Activated CD8-positive, alpha-beta T cell treated with anti-CD3 and anti-CD28 coated beads for 36 hours (primary cell): ENCODE measurements around the gene GPC6. TPM values are rescaled to one million over a fixed set of nuclear protein-coding genes. Genes with fewer than 3 reads are reported as not detected.

Experiments used
- ATAC-seq: fragments of 200-7000 bp; cut with Tn5 transposase; one replicate; pipeline ENCODE4 v1.10.0; 2021; ENCODE audit warnings: mild to moderate bottlenecking, moderate library complexity
- CTCF ChIA-PET: fragments of 350-600 bp; sonication (Branson Sonifier 250); formaldehyde crosslinking; loops from one replicate; lab custom pipeline; 2021; ENCODE audit warnings: antibody characterized with exemption; lab: Charles Lee
- POLR2A ChIA-PET: fragments of 350-600 bp; sonication (Branson Sonifier 250); formaldehyde crosslinking; loops from one replicate; lab custom pipeline; 2021; ENCODE audit warnings: antibody characterized with exemption; lab: Charles Lee
- DNase-seq: peaks from one replicate; pipeline ENCODE4 v3.0.0-alpha.2; 2020
- H3K27ac Mint-ChIP-seq: one replicate; pipeline ENCODE4 v1.8.0; 2021; ENCODE audit warnings: mild to moderate bottlenecking, mixed read lengths
- H3K27me3 Mint-ChIP-seq: one replicate; pipeline ENCODE4 v1.8.0; 2021; ENCODE audit warnings: mixed read lengths
- H3K36me3 Mint-ChIP-seq: one replicate; pipeline ENCODE4 v1.8.0; 2021; ENCODE audit warnings: low read depth, mixed read lengths
- H3K4me1 Mint-ChIP-seq: one replicate; pipeline ENCODE4 v1.8.0; 2021; ENCODE audit warnings: low read depth, mixed read lengths
- H3K4me3 Mint-ChIP-seq: one replicate; pipeline ENCODE4 v1.8.0; 2021; ENCODE audit warnings: mild to moderate bottlenecking, moderate library complexity, mixed read lengths
- H3K9me3 Mint-ChIP-seq: one replicate; pipeline ENCODE4 v1.8.0; 2021; ENCODE audit warnings: mixed read lengths
- CTCF ChIP-seq: fragments of 200-600 bp; IDR thresholded peaks from one replicate; pipeline ENCODE4 v1.8.0; 2022; ENCODE audit warnings: antibody characterized with exemption, mild to moderate bottlenecking
- intact Hi-C: fragments of 100-400 bp; cut with micrococcal nuclease; formaldehyde crosslinking; loops from one replicate; pipeline ENCODE4 v1.10.0; 2022
- total RNA-seq, 2 experiments: library from RNA; stranded (reverse); gene quantifications; one replicate each; pipeline ENCODE4 v1.2.3, GENCODE V29; 2021

GPC6 gene
- total RNA-seq, 2 experiments from 2014 or later: not detected

GRCh38 chr13:93289842-93290241, 63.2 kb downstream of the GPC6 start:
- intact Hi-C loops: no loop called here
- ATAC-seq: no peak
- Mint-ChIP-seq H3K27me3 (no peaks in the 10 kb centered on the region), H3K27ac (no peak overlapping the region), H3K4me3 (no peak overlapping the region), H3K9me3 (no peaks in the 10 kb centered on the region), H3K36me3 (no peaks in the 10 kb centered on the region), H3K4me1 (peaks cover 12% of the 10 kb centered on the region)
- DNase-seq: no peak
- no peak for TF ChIP-seq CTCF
- CTCF ChIA-PET: no interaction called here
- POLR2A ChIA-PET: no interaction called here

GRCh38 chr13:93290503-93290902, 63.9 kb downstream of the GPC6 start:
- intact Hi-C loops: no loop called here
- DNase-seq (no peak), ATAC-seq (peak; percentile 64)
- Mint-ChIP-seq H3K4me3 (no peak overlapping the region), H3K4me1 (peaks cover 12% of the 10 kb centered on the region), H3K9me3 (no peaks in the 10 kb centered on the region), H3K27me3 (no peaks in the 10 kb centered on the region), H3K27ac (no peak overlapping the region), H3K36me3 (no peaks in the 10 kb centered on the region)
- ChIA-PET CTCF (no interaction called here), POLR2A (no interaction called here)
- TF ChIP-seq CTCF: no peak

GRCh38 chr13:93292366-93292765, 65.8 kb downstream of the GPC6 start:
- ATAC-seq (no peak), DNase-seq (no peak)
- intact Hi-C loops: no loop called here
- no peak overlapping the region for H3K4me3 Mint-ChIP-seq
- no peak for TF ChIP-seq CTCF
- ChIA-PET POLR2A (no interaction called here), CTCF (no interaction called here)
- H3K27me3 Mint-ChIP-seq: peaks cover 2% of the 10 kb centered on the region
- H3K27ac Mint-ChIP-seq: no peak overlapping the region
- H3K9me3 Mint-ChIP-seq: no peaks in the 10 kb centered on the region
- H3K4me1 Mint-ChIP-seq: peaks cover 12% of the 10 kb centered on the region
- no peaks in the 10 kb centered on the region for H3K36me3 Mint-ChIP-seq

GRCh38 chr13:93293710-93294109, 67.1 kb downstream of the GPC6 start:
- ATAC-seq (no peak), DNase-seq (no peak)
- ChIA-PET CTCF (no interaction called here), POLR2A (no interaction called here)
- intact Hi-C loops: no loop called here
- H3K36me3 Mint-ChIP-seq: no peaks in the 10 kb centered on the region
- H3K4me3 Mint-ChIP-seq: no peak overlapping the region
- no peak overlapping the region for H3K27ac Mint-ChIP-seq
- no peaks in the 10 kb centered on the region for H3K9me3 Mint-ChIP-seq
- peaks cover 12% of the 10 kb centered on the region for H3K4me1 Mint-ChIP-seq
- H3K27me3 Mint-ChIP-seq: peaks cover 2% of the 10 kb centered on the region
- TF ChIP-seq CTCF: no peak

GRCh38 chr13:93296584-93296983, 70.0 kb downstream of the GPC6 start:
- Mint-ChIP-seq H3K9me3 (no peaks in the 10 kb centered on the region), H3K27ac (no peak overlapping the region), H3K27me3 (peaks cover 2% of the 10 kb centered on the region), H3K4me1 (no peaks in the 10 kb centered on the region), H3K36me3 (no peaks in the 10 kb centered on the region), H3K4me3 (no peak overlapping the region)
- ChIA-PET CTCF (no interaction called here), POLR2A (no interaction called here)
- ATAC-seq: no peak
- DNase-seq: no peak
- no peak for TF ChIP-seq CTCF
- intact Hi-C loops: no loop called here
